Left ventricle myocardium superior (tissue), 1 donor: Measurements from ENCODE around the gene FAM90A26. TPM values are rescaled to one million over a fixed set of nuclear protein-coding genes. Genes with fewer than 3 reads are reported as not detected.
A peak's percentile ranks its signal among the peaks of the same experiment; 100 is the strongest.
"Not testable (repeated sequence)": the region's sequence is repeated elsewhere in the genome, so short reads cannot be mapped to it uniquely, and the experiment has no call there.

Experiments
- ATAC-seq: fragments of 200-7000 bp; cut with Tn5 transposase; one replicate; pipeline ENCODE4 v1.9.1; 2020; ENCODE audit warnings: mild to moderate bottlenecking, moderate library complexity
- DNase-seq: peaks from one replicate; pipeline ENCODE4 v3.0.0-alpha.2; 2020
- intact Hi-C: fragments of 100-400 bp; cut with micrococcal nuclease; formaldehyde crosslinking; loops from one replicate; pipeline ENCODE4 v1.11.0; 2022
- total RNA-seq: library from RNA; stranded (reverse); fragmentation: NEBNext Ultra II Directional; extraction: Animal tissue kit (Norgen Biotek cat#: 25700); gene quantifications from one replicate; pipeline ENCODE4 v1.2.1, GENCODE V29; 2021
- donor health status: DM: no; HTN: yes; CAD: no; lungs with severe emphysema.

The FAM90A26 gene
- total RNA-seq, 1 donor from 2014 or later = not detected

GRCh38 chr4:9153571-9154157 is 16.5 kb upstream of the FAM90A26 start:
- DNase-seq, intact Hi-C loops, ATAC-seq: not testable (repeated sequence)

GRCh38 chr4:9155101-9155886 is 14.9 kb upstream of the FAM90A26 start:
- DNase-seq, intact Hi-C loops, ATAC-seq: not testable (repeated sequence)

GRCh38 chr4:9158392-9158791 is 11.8 kb upstream of the FAM90A26 start:
- ATAC-seq, intact Hi-C loops, DNase-seq: not testable (repeated sequence)

- DNase-seq, intact Hi-C loops, ATAC-seq: not testable (repeated sequence)
Measured at GRCh38 chr4:9160046-9160445, 10.2 kb upstream of the FAM90A26 start.

- DNase-seq, ATAC-seq, intact Hi-C loops: not testable (repeated sequence)
Measured at GRCh38 chr4:9165990-9166389, 4.2 kb upstream of the FAM90A26 start.

GRCh38 chr4:9210357-9210756 is 40.1 kb downstream of the FAM90A26 start, which contains the start of gene USP17L10:
Gene USP17L10 (plus strand): TSS chr4:9210657. CDS start chr4:9210657, 0 bp downstream.
- intact Hi-C loops, ATAC-seq, DNase-seq: not testable (repeated sequence)

GRCh38 chr4:9214701-9215100 is 44.5 kb downstream of the FAM90A26 start:
- DNase-seq = peak; percentile 10
- ATAC-seq, intact Hi-C loops: not testable (repeated sequence)

GRCh38 chr4:9215105-9215504 is 44.9 kb downstream of the FAM90A26 start, which contains the start of gene USP17L11:
Gene USP17L11 (plus strand): TSS chr4:9215405. CDS start chr4:9215405, 0 bp downstream.
- intact Hi-C loops, DNase-seq, ATAC-seq: not testable (repeated sequence)

GRCh38 chr4:9219852-9220251 is 49.6 kb downstream of the FAM90A26 start, which contains the start of gene USP17L12:
Gene USP17L12 (plus strand): TSS chr4:9220152. CDS start chr4:9220152, 0 bp downstream.
- intact Hi-C loops, ATAC-seq, DNase-seq: not testable (repeated sequence)

GRCh38 chr4:9224596-9224995 is 54.4 kb downstream of the FAM90A26 start, which contains the start of gene USP17L13:
Gene USP17L13 (plus strand): TSS chr4:9224896. CDS start chr4:9224896, 0 bp downstream.
- ATAC-seq, DNase-seq, intact Hi-C loops: not testable (repeated sequence)

Other genes with a start within 250 kb of the FAM90A26 start
- not detected for gene USP17L10, start 40.2 kb downstream of the FAM90A26 start, total RNA-seq
- not detected for gene USP17L11, start 45.0 kb downstream of the FAM90A26 start, total RNA-seq
- not detected for gene USP17L12, start 49.7 kb downstream of the FAM90A26 start, total RNA-seq
- not detected for gene USP17L13, start 54.5 kb downstream of the FAM90A26 start, total RNA-seq
- gene USP17L15, start 64.0 kb downstream of the FAM90A26 start, total RNA-seq = not detected
- not detected for gene USP17L17, start 73.5 kb downstream of the FAM90A26 start, total RNA-seq
- not detected for gene USP17L18, start 78.2 kb downstream of the FAM90A26 start, total RNA-seq
- gene USP17L19, start 83.0 kb downstream of the FAM90A26 start, total RNA-seq = not detected
- not detected for gene USP17L20, start 87.7 kb downstream of the FAM90A26 start, total RNA-seq
- not detected for gene USP17L21, start 92.5 kb downstream of the FAM90A26 start, total RNA-seq
- gene USP17L22, start 97.2 kb downstream of the FAM90A26 start, total RNA-seq = not detected
- not detected for gene USP17L24, start 154.8 kb downstream of the FAM90A26 start, total RNA-seq
- gene USP17L25, start 159.5 kb downstream of the FAM90A26 start, total RNA-seq = not detected
- gene USP17L26, start 164.2 kb downstream of the FAM90A26 start, total RNA-seq = not detected
- gene USP17L5, start 169.0 kb downstream of the FAM90A26 start, total RNA-seq = not detected
- not detected for gene USP17L27, start 173.7 kb downstream of the FAM90A26 start, total RNA-seq
- gene USP17L28, start 178.5 kb downstream of the FAM90A26 start, total RNA-seq = not detected
- gene USP17L29, start 183.2 kb downstream of the FAM90A26 start, total RNA-seq = not detected
- not detected for gene USP17L30, start 192.7 kb downstream of the FAM90A26 start, total RNA-seq